Measurements from ENCODE around the gene SPTBN2.

- TF ChIP-seq POLR2A (IDR thresholded peaks at IDR 0.05) (no peak), CTCF (IDR thresholded peaks at IDR 0.05) (no peak)
Observed at GRCh38 chr11:66641834-66642233, 87.2 kb downstream of the SPTBN2 start.

All from tibial nerve (tissue), 3 donors.